Measurements from ENCODE around the gene FHL2.
A peak's percentile ranks its signal among the peaks of the same experiment; 100 is the strongest.

The FHL2 gene

DNA sequence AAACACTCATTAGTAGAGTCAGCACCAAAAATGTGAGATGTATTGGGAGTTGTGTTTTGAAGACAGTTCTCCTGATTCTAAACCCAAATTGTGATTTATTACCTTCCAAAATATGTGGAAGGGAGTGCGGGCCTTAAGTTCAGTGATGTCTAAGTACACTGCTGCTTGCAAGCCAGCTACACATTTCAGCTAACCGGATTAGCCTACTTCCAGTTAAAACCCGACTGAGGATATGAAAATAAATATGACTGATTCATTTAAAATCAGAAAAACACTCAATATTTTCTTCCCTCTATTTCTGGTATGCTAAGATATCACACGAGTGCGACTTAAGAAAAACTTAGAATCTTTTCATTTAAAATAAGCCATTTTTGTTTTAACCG lies 907 bp downstream of the FHL2 start:
- DNase-seq (ENCODE audit: insufficient read length, low spot score) (no peak), FAIRE-seq (no peak)
- TF ChIP-seq POLR2A (IDR thresholded peaks at IDR 0.05; ENCODE audit: low read depth, low read length): no peak

DNA sequence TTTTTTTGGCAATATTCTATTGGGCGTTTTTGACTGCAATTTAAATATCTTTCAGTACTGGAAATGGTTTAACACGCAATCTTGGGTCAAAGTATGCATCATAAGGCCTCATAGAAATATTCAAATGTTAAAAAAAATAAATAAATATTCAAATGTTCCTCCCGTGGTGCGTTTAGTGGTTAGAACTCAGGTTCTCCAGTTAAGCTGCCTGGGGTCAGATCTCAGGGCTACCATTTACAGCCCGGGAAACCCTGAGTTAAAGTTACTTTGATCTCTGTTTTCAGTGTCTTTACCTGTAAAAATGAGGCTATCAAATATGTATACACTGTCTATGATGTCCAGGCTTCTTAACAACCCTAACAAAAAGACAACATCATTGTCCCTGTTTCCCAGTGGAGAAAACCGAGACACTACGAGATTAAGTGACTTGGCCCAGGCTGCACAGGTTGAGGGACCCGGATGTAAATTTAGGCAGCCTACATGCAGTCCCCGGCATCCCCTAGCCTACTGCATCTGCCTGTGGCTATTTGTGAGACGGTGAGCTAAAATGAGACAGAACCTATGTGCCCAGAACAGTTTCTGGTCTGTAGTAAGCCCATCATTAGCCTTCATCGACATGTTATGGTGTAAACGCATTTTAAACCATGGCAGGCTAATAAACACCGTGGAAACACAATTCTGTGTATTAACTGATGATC lies 1.7 kb downstream of the FHL2 start:
- no peak for TF ChIP-seq POLR2A (IDR thresholded peaks at IDR 0.05; ENCODE audit: low read depth, low read length)
- no peak for FAIRE-seq
- no peak for DNase-seq (ENCODE audit: insufficient read length, low spot score)

GRCh38 chr2:105396254-105397024 lies 2.4 kb downstream of the FHL2 start:
- peak; percentile 73 for DNase-seq (ENCODE audit: insufficient read length, low spot score)
- TF ChIP-seq POLR2A (IDR thresholded peaks at IDR 0.05; ENCODE audit: low read depth, low read length): no peak

DNA sequence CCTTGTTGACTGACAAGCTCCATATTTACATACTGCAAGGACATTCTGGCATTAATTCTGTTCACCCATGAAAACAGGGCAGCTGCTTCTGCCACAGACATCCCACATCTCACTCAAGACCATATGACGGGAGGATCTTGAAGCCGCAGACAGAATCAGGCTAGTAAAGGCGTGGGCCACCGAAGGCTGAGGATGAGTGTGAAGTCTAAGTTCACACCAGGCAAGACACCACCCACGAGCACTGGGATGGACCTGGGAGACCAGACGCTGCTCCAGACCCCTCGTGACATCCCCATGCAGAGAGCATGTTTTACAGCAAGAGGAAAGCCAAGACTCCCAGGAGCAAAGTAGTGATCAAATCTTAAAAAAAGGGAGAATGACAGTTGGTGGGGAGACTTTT lies 3.2 kb downstream of the FHL2 start:
- no peak for FAIRE-seq
- no peak for DNase-seq (ENCODE audit: insufficient read length, low spot score)
- TF ChIP-seq POLR2A (IDR thresholded peaks at IDR 0.05; ENCODE audit: low read depth, low read length): no peak

More at GRCh38 chr2:105396254-105397024, 2.4 kb downstream of the FHL2 start:
- FAIRE-seq: peak; percentile 75

GRCh38 chr2:105394951-105395611 lies 3.8 kb downstream of the FHL2 start:
- DNase-seq (ENCODE audit: insufficient read length, low spot score): no peak
- FAIRE-seq: no peak
- TF ChIP-seq POLR2A (IDR thresholded peaks at IDR 0.05; ENCODE audit: low read depth, low read length): no peak

- no peak for TF ChIP-seq POLR2A (IDR thresholded peaks at IDR 0.05; ENCODE audit: low read depth, low read length)
- DNase-seq (ENCODE audit: insufficient read length, low spot score) (no peak), FAIRE-seq (no peak)
Observed at GRCh38 chr2:105393373-105394055, 5.3 kb downstream of the FHL2 start.

- FAIRE-seq (no peak), DNase-seq (ENCODE audit: insufficient read length, low spot score) (no peak)
- no peak for TF ChIP-seq POLR2A (IDR thresholded peaks at IDR 0.05; ENCODE audit: low read depth, low read length)
Observed at GRCh38 chr2:105391763-105392662, 6.8 kb downstream of the FHL2 start.

GRCh38 chr2:105391058-105391627 lies 7.7 kb downstream of the FHL2 start:
- no peak for TF ChIP-seq POLR2A (IDR thresholded peaks at IDR 0.05; ENCODE audit: low read depth, low read length)
- DNase-seq (ENCODE audit: insufficient read length, low spot score) (no peak), FAIRE-seq (no peak)

GRCh38 chr2:105390454-105390853 lies 8.4 kb downstream of the FHL2 start:
- TF ChIP-seq POLR2A (IDR thresholded peaks at IDR 0.05; ENCODE audit: low read depth, low read length): no peak
- FAIRE-seq: no peak
- no peak for DNase-seq (ENCODE audit: insufficient read length, low spot score)

DNA sequence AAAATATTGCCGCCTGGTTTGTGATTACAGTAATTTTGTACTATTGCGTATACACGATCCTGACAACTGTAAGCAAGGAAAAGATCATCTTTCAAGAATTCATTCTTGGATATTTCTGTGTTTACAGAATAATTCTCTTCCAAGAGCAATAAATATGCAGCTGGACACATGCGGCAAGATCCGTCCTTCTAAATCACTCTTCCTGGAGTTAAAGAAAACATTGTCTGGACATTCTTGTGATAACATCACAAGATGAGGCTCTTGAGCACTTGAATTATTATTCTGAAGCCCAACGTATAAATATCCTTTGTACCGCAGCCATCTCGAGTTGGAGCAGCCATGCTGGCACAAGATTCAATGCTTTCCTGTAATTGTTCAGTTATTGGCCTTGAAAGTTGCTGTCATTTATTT lies 9.9 kb downstream of the FHL2 start:
- TF ChIP-seq POLR2A (IDR thresholded peaks at IDR 0.05; ENCODE audit: low read depth, low read length): no peak
- no peak for DNase-seq (ENCODE audit: insufficient read length, low spot score)
- FAIRE-seq: peak; percentile 45

- TF ChIP-seq POLR2A (IDR thresholded peaks at IDR 0.05; ENCODE audit: low read depth, low read length): no peak
- DNase-seq (ENCODE audit: insufficient read length, low spot score) (no peak), FAIRE-seq (no peak)
Observed at GRCh38 chr2:105387225-105387624, 11.6 kb downstream of the FHL2 start.

DNA sequence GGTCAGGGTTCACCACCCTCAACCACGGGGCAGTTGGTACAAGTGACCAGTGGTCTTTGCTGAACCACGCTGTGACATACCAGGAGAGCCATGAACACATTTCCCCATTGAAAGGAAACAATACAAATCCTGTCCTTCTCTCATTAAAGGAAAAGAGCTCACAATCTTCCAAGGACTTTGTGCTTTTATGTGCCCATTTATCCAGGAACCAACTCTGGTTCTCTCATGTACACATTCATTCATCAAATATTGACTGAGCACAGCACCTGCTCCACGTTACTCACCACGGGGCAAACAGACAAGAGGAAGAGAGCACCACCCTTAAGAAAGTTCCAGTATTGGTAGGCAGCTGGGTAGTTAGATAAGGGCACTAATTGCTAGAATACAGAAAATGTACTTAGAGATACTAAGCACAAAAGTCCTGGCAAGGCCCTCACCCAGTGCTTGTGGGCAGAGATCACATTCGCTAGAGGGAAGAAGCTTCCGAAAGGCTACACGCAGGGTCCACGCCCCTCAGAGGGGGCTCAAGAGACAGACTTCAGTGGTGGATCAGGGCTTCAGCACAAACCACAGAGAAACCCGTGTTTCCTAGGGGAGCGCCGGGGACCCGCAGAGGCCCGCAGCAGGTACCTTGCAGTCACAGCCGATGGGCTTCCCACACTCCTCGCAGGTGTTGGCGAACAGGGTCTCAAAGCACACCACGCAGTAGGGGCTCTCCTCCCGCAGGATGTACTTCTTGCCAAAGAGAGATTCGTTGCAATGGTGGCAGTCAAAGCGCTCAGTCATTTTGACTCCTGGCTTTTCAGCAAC lies 12.9 kb downstream of the FHL2 start:
- DNase-seq (ENCODE audit: insufficient read length, low spot score) (no peak), FAIRE-seq (no peak)
- no peak for TF ChIP-seq POLR2A (IDR thresholded peaks at IDR 0.05; ENCODE audit: low read depth, low read length)

All from H54 (cell line).